D341Med (cell line): ENCODE data around the gene IQSEC3.
"Not testable (repeated sequence)": the region's sequence is repeated elsewhere in the genome, so short reads cannot be mapped to it uniquely, and the experiment has no call there.

ENCODE experiments used
- DNase-seq: peaks from one replicate; pipeline ENCODE4 v3.0.0; 2012; ENCODE audit warnings: low spot score

IQSEC3 gene

GRCh38 chr12:111699-112493 is 45.3 kb downstream of the IQSEC3 start:
- DNase-seq = no peak

GRCh38 chr12:113347-113746 is 46.8 kb downstream of the IQSEC3 start:
- no peak for DNase-seq

- DNase-seq = no peak
Measured at GRCh38 chr12:114626-115211, 48.2 kb downstream of the IQSEC3 start.

GRCh38 chr12:115518-115917 is 49.0 kb downstream of the IQSEC3 start:
- no peak for DNase-seq

- DNase-seq = no peak
Measured at GRCh38 chr12:115960-116915, 49.7 kb downstream of the IQSEC3 start.

GRCh38 chr12:117311-117710 is 50.7 kb downstream of the IQSEC3 start:
- DNase-seq = no peak

GRCh38 chr12:117816-118345 is 51.3 kb downstream of the IQSEC3 start:
- no peak for DNase-seq

- no peak for DNase-seq
Measured at GRCh38 chr12:118591-118990, 52.0 kb downstream of the IQSEC3 start.

GRCh38 chr12:120951-121350 is 54.4 kb downstream of the IQSEC3 start:
- DNase-seq = no peak

- DNase-seq = no peak
Measured at GRCh38 chr12:121647-122046, 55.1 kb downstream of the IQSEC3 start.

GRCh38 chr12:125075-125474 is 58.5 kb downstream of the IQSEC3 start:
- no peak for DNase-seq

- DNase-seq = no peak
Measured at GRCh38 chr12:125566-125965, 59.0 kb downstream of the IQSEC3 start.

GRCh38 chr12:128079-128478 is 61.5 kb downstream of the IQSEC3 start:
- DNase-seq = no peak

- DNase-seq = no peak
Measured at GRCh38 chr12:129001-129400, 62.4 kb downstream of the IQSEC3 start.

- DNase-seq = no peak
Measured at GRCh38 chr12:130519-130918, 64.0 kb downstream of the IQSEC3 start.

GRCh38 chr12:131008-131407 is 64.4 kb downstream of the IQSEC3 start:
- no peak for DNase-seq

- no peak for DNase-seq
Measured at GRCh38 chr12:131732-132495, 65.3 kb downstream of the IQSEC3 start.

- not testable (repeated sequence) for DNase-seq
Measured at GRCh38 chr12:133616-134232, 67.2 kb downstream of the IQSEC3 start.

GRCh38 chr12:135138-135537 is 68.6 kb downstream of the IQSEC3 start:
- DNase-seq = no peak

GRCh38 chr12:138171-138897 is 71.8 kb downstream of the IQSEC3 start:
- DNase-seq = no peak
